Caki2 (cell line): ENCODE measurements around the gene SAA4. TPM values are rescaled to one million over a fixed set of nuclear protein-coding genes. Genes with fewer than 3 reads are reported as not detected.
"Not testable (repeated sequence)": the region's sequence is repeated elsewhere in the genome, so short reads cannot be mapped to it uniquely, and the experiment has no call there.

ENCODE experiments used
- DNase-seq: peaks from one replicate; pipeline ENCODE4 v3.0.0-alpha.2; 2015; ENCODE audit warnings: low read depth
- in situ Hi-C: cut with HindIII; loops from 2 replicates; pipeline ENCODE4 v1.10.0; 2016; ENCODE audit warnings: low sequenced_read_pairs, low pct_unique_long_range_greater_than_20kb, mixed read lengths
- total RNA-seq: library from RNA; depleted of rRNA; stranded (reverse); fragments of >200 nt; shearing (Covaris generic); gene quantifications from 2 replicates; pipeline ENCODE4 v1.2.3, GENCODE V29; 2014; ENCODE audit warnings: low replicate concordance; rRNA removed

SAA4 gene
- not detected in 2 replicates for total RNA-seq

GRCh38 chr11:18236664-18237356, at the start of gene SAA4:
Gene SAA4 (minus strand): TSS chr11:18236802. CDS start chr11:18235926, 876 bp downstream.
- in situ Hi-C loops, result no loop called here
- no peak for DNase-seq

DNA sequence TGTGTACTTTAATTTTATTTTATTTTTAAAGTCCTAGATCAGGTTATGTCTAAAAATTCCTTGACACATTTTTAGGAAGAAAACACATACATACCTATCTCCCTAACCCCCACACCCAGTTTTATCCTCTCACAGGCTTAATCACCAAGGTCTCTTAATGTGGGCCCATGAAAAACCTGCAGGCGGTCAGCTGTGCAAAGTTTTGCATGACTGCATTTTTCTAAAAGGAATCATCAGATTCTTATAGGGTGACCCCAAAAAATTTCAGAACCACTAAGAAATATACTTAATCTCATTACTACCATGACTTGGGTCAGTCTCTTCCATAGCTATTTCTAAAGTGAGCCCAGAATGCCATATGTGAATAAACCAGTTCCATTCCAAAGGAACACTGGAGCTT, 49.2 kb upstream of the SAA4 start:
- in situ Hi-C loops, result no loop called here
- DNase-seq, result no peak

GRCh38 chr11:18282626-18283025, 46.0 kb upstream of the SAA4 start:
- no peak for DNase-seq
- in situ Hi-C loops, result no loop called here

- DNase-seq, result no peak
- in situ Hi-C loops, result no loop called here
Observed at GRCh38 chr11:18280438-18281045, 43.9 kb upstream of the SAA4 start.

DNA sequence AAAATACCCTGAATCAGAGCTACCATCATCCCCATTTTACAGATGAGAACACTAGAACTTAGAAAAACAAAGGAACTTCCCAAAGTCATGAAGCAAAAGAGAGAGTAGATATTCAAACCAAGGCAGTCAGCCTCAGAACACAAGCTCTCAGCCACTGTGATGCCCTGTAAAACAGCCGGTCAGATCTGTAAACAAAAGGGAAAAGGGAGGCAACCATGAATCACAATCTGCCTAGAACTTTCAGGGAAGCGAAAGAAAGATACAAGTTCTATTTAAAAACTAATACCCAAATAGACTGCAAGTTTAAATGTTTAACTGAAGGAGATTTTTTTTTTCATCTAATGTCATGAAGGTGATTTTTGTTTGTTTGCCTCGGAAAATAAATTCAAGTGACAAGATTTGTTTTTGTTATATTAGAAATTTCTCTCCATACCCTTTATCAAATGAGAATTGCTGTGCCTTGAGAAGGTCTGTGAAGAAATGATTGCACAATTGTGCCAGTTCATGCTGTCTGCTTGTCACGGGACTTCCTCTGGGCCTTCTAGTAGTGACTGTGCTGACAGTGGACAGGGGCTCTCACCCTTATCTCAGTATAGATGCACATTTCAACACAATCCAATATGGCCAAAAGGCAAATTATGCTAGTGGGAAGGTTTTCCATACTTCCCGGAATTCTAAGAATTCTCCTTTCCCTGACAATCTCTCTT, 41.1 kb upstream of the SAA4 start:
- DNase-seq, result no peak
- in situ Hi-C loops, result no loop called here

DNA sequence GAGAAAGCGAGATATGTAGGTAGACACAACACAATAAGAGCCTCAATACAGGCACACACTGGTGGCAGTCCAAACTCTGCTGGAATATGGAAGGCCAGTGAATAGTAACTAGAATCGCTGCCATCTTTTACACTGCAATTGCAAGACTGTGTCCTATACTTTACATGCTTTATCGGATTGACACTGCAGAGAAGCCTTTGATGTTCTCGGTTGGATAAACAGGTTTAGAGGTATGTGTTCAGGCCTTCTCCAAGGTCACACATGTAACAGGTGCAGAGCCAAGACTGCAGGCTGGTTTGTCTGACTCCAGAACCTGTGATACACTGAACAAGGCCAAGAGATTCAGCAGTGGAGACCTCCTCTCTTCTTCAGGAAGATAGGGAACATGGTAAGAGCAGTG, 34.6 kb upstream of the SAA4 start:
- in situ Hi-C loops, result no loop called here
- no peak for DNase-seq

- DNase-seq, result no peak
- in situ Hi-C loops, result no loop called here
Observed at GRCh38 chr11:18270102-18270501, 33.5 kb upstream of the SAA4 start.

DNA sequence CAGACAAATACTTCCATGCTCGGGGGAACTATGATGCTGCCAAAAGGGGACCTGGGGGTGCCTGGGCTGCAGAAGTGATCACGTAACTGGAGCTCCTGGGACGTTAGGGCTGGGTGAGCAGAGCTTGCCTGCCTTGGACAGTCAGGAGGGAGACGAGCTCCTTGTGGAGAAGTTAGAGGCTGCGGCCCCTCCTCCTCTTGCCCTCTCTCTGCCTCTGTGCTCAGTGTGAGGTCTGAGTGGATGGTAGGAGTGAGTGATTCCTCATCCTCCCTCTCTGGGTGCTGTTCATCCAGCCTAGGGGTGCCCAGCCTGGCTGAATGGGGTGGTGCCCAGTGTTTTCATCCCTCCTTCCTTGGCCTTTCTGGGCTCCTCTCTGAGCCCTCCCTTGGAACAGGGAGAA, 32.6 kb upstream of the SAA4 start:
- DNase-seq, in situ Hi-C loops: not testable (repeated sequence)

DNA sequence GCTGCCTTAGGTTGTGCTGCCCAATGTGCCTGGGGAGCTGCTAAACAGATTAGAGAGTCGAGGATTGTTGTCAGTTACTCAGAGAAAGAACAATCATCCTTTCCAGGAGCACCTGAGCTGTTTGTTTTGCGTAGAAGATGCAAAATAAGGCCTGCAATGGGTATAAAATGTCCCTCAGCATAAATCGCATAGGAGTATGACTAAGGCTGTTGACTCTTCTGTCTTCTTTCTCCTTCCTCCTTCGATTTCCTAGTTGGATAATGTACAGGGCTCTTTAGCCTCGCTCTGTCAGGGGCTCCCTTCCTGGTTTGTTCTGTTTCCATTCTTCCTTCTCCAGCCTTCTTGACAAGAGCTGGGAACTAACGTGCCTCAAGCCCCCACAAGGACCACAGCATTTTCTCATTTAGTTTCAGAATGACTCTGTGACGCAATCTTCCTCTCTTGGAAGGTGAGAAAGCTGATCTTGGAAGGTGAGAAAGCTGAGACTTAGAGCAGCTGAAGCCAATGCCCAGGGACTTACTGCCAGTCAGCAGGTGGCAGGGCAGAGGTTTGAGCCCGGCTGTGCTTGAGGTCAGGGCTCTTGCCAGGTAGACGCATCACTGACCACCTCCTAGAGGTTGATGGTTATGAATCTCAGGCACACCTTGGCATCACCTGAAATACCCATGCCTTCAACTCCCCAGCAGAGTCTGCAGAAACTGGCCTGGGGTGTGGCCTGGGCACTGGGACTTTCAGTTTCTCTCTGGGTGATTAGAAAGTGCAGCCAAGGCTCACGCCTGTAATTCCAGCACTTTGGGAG, 30.9 kb upstream of the SAA4 start:
- in situ Hi-C loops, DNase-seq: not testable (repeated sequence)

- DNase-seq, result no peak
- in situ Hi-C loops, result no loop called here
Observed at GRCh38 chr11:18265949-18266348, 29.3 kb upstream of the SAA4 start, which contains the start of gene SAA1. Gene SAA1 (plus strand): TSS chr11:18266264. CDS start chr11:18266888, 624 bp downstream.

GRCh38 chr11:18264677-18265555, 28.3 kb upstream of the SAA4 start:
- DNase-seq, result no peak
- in situ Hi-C loops, result no loop called here

GRCh38 chr11:18264035-18264434, 27.4 kb upstream of the SAA4 start:
- DNase-seq, result no peak
- in situ Hi-C loops, result no loop called here

DNA sequence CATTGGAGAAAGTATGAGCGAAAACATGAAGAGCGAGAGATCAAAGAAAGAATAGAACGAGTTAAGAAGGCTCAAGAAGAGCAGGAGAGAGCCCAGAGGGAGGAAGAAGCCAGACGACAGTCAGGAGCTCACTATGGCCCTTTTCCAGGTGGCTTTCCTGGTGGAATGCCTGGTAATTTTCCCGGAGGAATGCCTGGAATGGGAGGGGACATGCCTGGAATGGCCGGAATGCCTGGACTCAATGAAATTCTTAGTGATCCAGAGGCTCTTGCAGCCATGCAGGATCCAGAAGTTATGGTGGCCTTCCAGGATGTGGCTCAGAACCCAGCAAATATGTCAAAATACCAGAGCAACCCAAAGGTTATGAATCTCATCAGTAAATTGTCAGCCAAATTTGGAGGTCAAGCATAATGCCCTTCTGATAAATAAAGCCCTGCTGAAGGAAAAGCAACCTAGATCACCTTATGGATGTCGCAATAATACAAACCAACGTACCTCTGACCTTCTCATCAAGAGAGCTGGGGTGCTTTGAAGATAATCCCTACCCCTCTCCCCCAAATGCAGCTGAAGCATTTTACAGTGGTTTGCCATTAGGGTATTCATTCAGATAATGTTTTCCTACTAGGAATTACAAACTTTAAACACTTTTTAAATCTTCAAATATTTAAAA, 26.2 kb upstream of the SAA4 start:
- in situ Hi-C loops, result not testable (repeated sequence)

GRCh38 chr11:18261721-18262120, 25.1 kb upstream of the SAA4 start:
- DNase-seq, result no peak
- in situ Hi-C loops, result no loop called here

More for the DNA sequence above, 26.2 kb upstream of the SAA4 start:
- DNase-seq, result not testable (repeated sequence)

DNA sequence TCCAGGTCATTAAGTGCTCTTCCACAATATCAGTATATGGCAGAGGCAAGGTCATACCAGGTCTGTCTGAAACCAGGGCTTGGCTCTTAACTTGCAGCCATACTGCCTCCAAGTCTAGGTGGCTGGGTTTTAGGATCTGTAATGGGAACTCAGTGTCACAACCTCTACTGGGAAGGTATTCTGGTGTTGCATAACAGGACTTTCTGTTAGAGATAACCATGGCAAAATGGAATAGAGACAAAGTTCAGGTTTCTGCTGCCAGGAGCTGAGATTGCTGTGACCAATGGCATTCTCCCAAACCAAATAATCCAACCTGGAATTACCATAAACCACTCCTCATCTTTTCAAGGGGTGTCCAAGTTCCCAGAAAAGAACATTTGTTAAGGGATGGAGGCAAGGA, 22.7 kb upstream of the SAA4 start:
- in situ Hi-C loops, result no loop called here
- no peak for DNase-seq

DNA sequence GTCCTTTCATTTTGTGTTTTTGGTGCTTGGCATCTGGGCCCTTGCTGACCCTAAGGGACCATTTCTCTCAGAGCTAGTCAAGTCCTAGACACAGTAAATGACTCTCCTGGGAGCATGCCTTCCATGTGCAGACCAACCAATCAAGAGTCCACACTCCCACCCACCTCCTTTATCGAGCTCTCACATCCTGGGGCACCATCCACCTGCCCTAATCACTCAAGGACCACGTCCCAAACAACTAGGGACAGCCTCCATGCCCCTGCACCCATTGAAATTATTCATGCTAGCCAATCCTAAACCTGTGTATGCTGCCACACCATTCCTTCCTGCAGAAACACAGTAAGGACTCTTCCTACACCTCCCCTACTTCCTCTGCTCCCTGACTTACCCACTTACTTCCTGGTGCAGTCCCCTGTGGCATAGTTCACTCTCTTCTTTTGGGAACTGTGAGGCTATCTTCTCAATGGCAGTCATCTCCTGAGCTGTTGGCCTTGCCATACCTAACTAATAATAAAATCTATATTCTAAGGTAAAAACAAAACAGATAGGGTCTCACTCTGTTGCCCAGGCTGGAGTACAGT, 18.3 kb upstream of the SAA4 start:
- no peak for DNase-seq
- in situ Hi-C loops, result no loop called here
